MM.1S (cell line): ENCODE data around the gene PLK2.

Experiments used
- EZH2 ChIP-seq: fragments of 300-600 bp; sonication (generic); optimal IDR thresholded peaks from 2 replicates; pipeline ENCODE3; 2017; ENCODE audit warnings: low read depth, mild to moderate bottlenecking, antibody characterized with exemption, low read length, mixed read lengths
- TF ChIP-seq, protein P1 (sequence below): fragments of 300-600 bp; sonication (generic); IDR thresholded peaks from 2 replicates; pipeline ENCODE4 v1.5.1; 2016; ENCODE audit warnings: antibody characterized with exemption, low read length, mixed read lengths

- TF ChIP-seq, protein P1, sequence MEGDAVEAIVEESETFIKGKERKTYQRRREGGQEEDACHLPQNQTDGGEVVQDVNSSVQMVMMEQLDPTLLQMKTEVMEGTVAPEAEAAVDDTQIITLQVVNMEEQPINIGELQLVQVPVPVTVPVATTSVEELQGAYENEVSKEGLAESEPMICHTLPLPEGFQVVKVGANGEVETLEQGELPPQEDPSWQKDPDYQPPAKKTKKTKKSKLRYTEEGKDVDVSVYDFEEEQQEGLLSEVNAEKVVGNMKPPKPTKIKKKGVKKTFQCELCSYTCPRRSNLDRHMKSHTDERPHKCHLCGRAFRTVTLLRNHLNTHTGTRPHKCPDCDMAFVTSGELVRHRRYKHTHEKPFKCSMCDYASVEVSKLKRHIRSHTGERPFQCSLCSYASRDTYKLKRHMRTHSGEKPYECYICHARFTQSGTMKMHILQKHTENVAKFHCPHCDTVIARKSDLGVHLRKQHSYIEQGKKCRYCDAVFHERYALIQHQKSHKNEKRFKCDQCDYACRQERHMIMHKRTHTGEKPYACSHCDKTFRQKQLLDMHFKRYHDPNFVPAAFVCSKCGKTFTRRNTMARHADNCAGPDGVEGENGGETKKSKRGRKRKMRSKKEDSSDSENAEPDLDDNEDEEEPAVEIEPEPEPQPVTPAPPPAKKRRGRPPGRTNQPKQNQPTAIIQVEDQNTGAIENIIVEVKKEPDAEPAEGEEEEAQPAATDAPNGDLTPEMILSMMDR, result no peak
- no peak for TF ChIP-seq EZH2
These were observed 54.7 kb downstream of the PLK2 start for GRCh38 chr5:58405175-58405574.
